Suprapubic skin (tissue), 3 donors: ENCODE data around the gene ARHGAP32.
"Not testable (repeated sequence)": the region's sequence is repeated elsewhere in the genome, so short reads cannot be mapped to it uniquely, and the experiment has no call there.

Experiments used
- CTCF ChIP-seq, 2 donors: fragments of 200-600 bp in 1 of 2; fragments of 450-650 bp in 1 of 2; sonication (generic) in 1 of 2; IDR thresholded peaks; one replicate each; pipeline ENCODE4 v1.5.1; 2016 to 2019; ENCODE audit warnings: antibody characterized with exemption in 2 of 2, mild to moderate bottlenecking in 1 of 2, moderate library complexity in 1 of 2
- POLR2AphosphoS5 ChIP-seq, 3 donors: sonication (generic); formaldehyde crosslinking; IDR thresholded peaks; one replicate each; pipeline ENCODE4 v1.6.1; 2017; ENCODE audit warnings: antibody characterized with exemption in 3 of 3

GRCh38 chr11:129185082-129185481 is 7.0 kb downstream of the ARHGAP32 start:
- TF ChIP-seq CTCF, POLR2AphosphoS5 (IDR thresholded peaks at IDR 0.05): not testable (repeated sequence)
